NCI-H2196 (cell line): Measurements from ENCODE around the gene NYNRIN.
"Not testable (repeated sequence)": the region's sequence is repeated elsewhere in the genome, so short reads cannot be mapped to it uniquely, and the experiment has no call there.

Source experiments
- DNase-seq: peaks from one replicate; lab custom pipeline; 2025; ENCODE audit not compliant: unreplicated experiment; lab: John Stamatoyannopoulos, UW

Gene NYNRIN

GRCh38 chr14:24442240-24443052 is 43.6 kb downstream of the NYNRIN start, which contains the start of gene SDR39U1:
TSS of gene SDR39U1 (minus strand) at chr14:24442776. CDS start at chr14:24442769, 7 bp downstream.
- peak; percentile 99 for DNase-seq

- no peak for DNase-seq
Observed at GRCh38 chr14:24443053-24443665, 44.4 kb downstream of the NYNRIN start.

- not testable (repeated sequence) for DNase-seq
Observed at GRCh38 chr14:24450828-24451227, 52.0 kb downstream of the NYNRIN start.

GRCh38 chr14:24456980-24457379 is 58.2 kb downstream of the NYNRIN start:
- DNase-seq = no peak

GRCh38 chr14:24458736-24459135 is 59.9 kb downstream of the NYNRIN start:
- DNase-seq = no peak

GRCh38 chr14:24459331-24459730 is 60.5 kb downstream of the NYNRIN start:
- no peak for DNase-seq

- DNase-seq = no peak
Observed at GRCh38 chr14:24461336-24461735, 62.5 kb downstream of the NYNRIN start.

- no peak for DNase-seq
Observed at GRCh38 chr14:24463017-24463883, 64.4 kb downstream of the NYNRIN start.

- DNase-seq = no peak
Observed at GRCh38 chr14:24463884-24464785, 65.3 kb downstream of the NYNRIN start.

GRCh38 chr14:24465368-24465767 is 66.6 kb downstream of the NYNRIN start:
- no peak for DNase-seq

GRCh38 chr14:24465805-24466204 is 67.0 kb downstream of the NYNRIN start:
- no peak for DNase-seq
